Muscle of leg (tissue), 11 donors: ENCODE measurements around the gene TCP10L. TPM values are rescaled to one million over a fixed set of nuclear protein-coding genes. Genes with fewer than 3 reads are reported as not detected.
"Not testable (repeated sequence)": the region's sequence is repeated elsewhere in the genome, so short reads cannot be mapped to it uniquely, and the experiment has no call there.

ENCODE experiments used
- DNase-seq: peaks from one replicate; pipeline ENCODE4 v3.0.0; 2013
- H3K27ac ChIP-seq: one replicate; pipeline ENCODE4 v1.5.1; 2013; ENCODE audit warnings: mild to moderate bottlenecking, low read length, control low read depth
- H3K27me3 ChIP-seq: one replicate; pipeline ENCODE4 v1.6.1; 2013; ENCODE audit warnings: low read length; ENCODE audit not compliant: control insufficient read depth, insufficient read depth
- H3K36me3 ChIP-seq: one replicate; pipeline ENCODE4 v1.6.1; 2013; ENCODE audit warnings: low read length; ENCODE audit not compliant: control insufficient read depth, insufficient read depth
- H3K4me1 ChIP-seq: one replicate; pipeline ENCODE4 v1.6.1; 2013; ENCODE audit warnings: low read length; ENCODE audit not compliant: control insufficient read depth, insufficient read depth
- H3K4me3 ChIP-seq: one replicate; pipeline ENCODE4 v1.5.1; 2013; ENCODE audit warnings: low read length, control low read depth
- H3K9me3 ChIP-seq: replicated peaks from 2 replicates; pipeline ENCODE4 v1.6.1; 2013; ENCODE audit warnings: low read depth, low read length; ENCODE audit not compliant: control insufficient read depth
- WGBS: methylation state at CpG from one replicate; pipeline ENCODE4 v1.1.5; 2013; ENCODE audit warnings: missing lambda C conversion rate; ENCODE audit not compliant: insufficient coverage; 5-methylcytosine and 5-hydroxymethylcytosine counted together
- polyA plus RNA-seq, 8 donors: library from polyadenylated mRNA; unstranded; fragments of 120-200 nt; gene quantifications; one replicate each; pipeline versions ENCODE4 v1.2.1 to v1.2.3, GENCODE V29; 2013; ENCODE audit warnings: inconsistent platforms in 1 of 8, low replicate concordance in 1 of 8; ENCODE audit not compliant: insufficient read length in 8 of 8, insufficient read depth in 1 of 8
- total RNA-seq: library from RNA; stranded (reverse); fragments of 120-200 nt; gene quantifications from one replicate; pipeline ENCODE4 v1.2.4, GENCODE V29; 2013

The TCP10L gene
- total and polyA plus RNA-seq, 9 donors: 0.74 to 1.6 (median 0.89) TPM

- no peak overlapping the region for H3K4me3 ChIP-seq
- no peaks in the 10 kb centered on the region for H3K4me1 ChIP-seq
- H3K36me3 ChIP-seq: no peaks in the 10 kb centered on the region
- no peak overlapping the region for H3K27ac ChIP-seq
- no peak for DNase-seq
- H3K27me3 ChIP-seq: no peaks in the 10 kb centered on the region
- no peaks in the 10 kb centered on the region for H3K9me3 ChIP-seq
- 89% methylated on average over 6 of the region's 6 CpGs for WGBS
These were observed 45.9 kb downstream of the TCP10L start for GRCh38 chr21:32539378-32539777.

DNA sequence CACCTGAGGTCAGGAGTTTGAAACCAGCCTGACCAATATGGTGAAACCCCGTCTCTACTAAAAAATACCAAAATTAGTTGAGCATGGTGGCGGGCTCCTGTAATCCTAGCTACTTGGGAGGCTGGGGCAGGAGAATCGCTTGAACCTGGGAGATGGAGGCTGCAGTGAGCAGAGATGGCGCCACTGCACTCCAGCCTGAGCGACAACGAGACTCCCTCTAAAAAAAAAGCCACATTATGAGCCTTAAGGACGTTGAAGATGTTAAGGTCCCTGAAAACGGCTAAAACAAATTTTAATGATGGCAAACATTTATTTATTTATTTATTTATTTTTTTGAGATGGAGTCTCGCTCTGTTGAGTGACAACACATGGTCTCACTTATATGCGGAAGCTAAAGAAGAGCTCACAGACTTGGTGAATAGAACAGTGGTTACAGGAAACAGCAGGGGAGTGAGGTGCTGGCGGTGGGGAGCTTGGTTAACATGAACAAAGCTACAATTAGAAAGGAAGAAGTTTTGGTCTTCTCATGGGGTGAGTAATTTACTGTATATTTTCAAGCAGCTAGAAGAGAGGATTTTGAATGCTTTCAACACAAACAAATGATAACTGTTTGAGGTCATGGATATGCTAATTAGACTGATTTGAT, 47.1 kb downstream of the TCP10L start:
- WGBS: 80% methylated on average over 1 of the region's 11 CpGs
- Histone ChIP-seq H3K27ac (no peak overlapping the region), H3K4me3 (no peak overlapping the region), H3K27me3 (no peaks in the 10 kb centered on the region), H3K9me3 (no peaks in the 10 kb centered on the region), H3K4me1 (no peaks in the 10 kb centered on the region), H3K36me3 (no peaks in the 10 kb centered on the region)
- no peak for DNase-seq

- H3K4me3 ChIP-seq: no peak overlapping the region
- peak; percentile 16 for DNase-seq
- no peak overlapping the region for H3K27ac ChIP-seq
- no peaks in the 10 kb centered on the region for H3K4me1 ChIP-seq
- H3K9me3 ChIP-seq: no peaks in the 10 kb centered on the region
- no peaks in the 10 kb centered on the region for H3K27me3 ChIP-seq
- H3K36me3 ChIP-seq: no peaks in the 10 kb centered on the region
- WGBS: 79% methylated on average over 3 of the region's 3 CpGs
These were observed 47.8 kb downstream of the TCP10L start for GRCh38 chr21:32537569-32537881.

DNA sequence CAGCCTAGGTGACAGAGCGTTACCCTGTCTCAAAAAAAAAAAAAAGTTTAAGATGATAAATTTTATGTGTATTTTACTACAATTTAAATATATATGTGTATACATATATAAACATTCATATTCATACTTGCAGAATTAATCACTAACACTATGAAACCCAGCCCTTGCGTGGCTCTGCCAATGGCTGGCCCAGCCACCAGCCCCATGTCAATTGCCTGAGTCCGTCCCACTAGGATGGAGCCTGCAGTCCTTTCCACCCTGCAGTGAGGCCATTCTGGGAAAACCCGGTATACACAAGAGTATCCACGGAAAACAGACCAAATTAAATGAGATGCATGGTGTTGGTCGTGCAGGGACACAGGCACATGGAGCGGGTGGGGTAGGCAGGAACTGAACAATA, 49.7 kb downstream of the TCP10L start:
- no peaks in the 10 kb centered on the region for H3K27me3 ChIP-seq
- no peak overlapping the region for H3K27ac ChIP-seq
- H3K9me3 ChIP-seq: no peaks in the 10 kb centered on the region
- DNase-seq: no peak
- H3K36me3 ChIP-seq: no peaks in the 10 kb centered on the region
- 86% methylated on average over 2 of the region's 7 CpGs for WGBS
- H3K4me3 ChIP-seq: no peak overlapping the region
- H3K4me1 ChIP-seq: no peaks in the 10 kb centered on the region

DNA sequence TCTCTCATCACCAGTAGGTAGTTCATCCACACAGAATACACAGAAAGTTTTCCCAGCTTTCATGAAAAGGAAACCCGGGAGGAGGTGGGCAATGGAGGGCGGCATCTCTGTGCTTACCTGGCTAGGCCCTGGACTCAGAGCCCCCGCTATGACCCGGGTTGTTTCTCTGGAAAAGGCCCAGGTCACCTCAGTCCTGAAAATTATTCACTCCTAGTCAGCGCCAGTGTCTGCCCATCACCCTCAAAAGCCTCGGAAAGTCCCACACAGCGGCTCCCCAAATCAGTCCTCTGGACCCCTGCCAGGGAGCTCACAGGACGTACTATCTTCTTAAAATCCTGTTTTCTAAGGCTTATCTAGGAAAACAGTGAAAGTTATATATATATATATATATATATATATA, 51.2 kb downstream of the TCP10L start:
- Histone ChIP-seq H3K27me3 (no peaks in the 10 kb centered on the region), H3K9me3 (no peaks in the 10 kb centered on the region), H3K36me3 (no peaks in the 10 kb centered on the region), H3K27ac (no peak overlapping the region), H3K4me3 (no peak overlapping the region), H3K4me1 (no peaks in the 10 kb centered on the region)
- no peak for DNase-seq
- 90% methylated on average over 3 of the region's 8 CpGs for WGBS

DNA sequence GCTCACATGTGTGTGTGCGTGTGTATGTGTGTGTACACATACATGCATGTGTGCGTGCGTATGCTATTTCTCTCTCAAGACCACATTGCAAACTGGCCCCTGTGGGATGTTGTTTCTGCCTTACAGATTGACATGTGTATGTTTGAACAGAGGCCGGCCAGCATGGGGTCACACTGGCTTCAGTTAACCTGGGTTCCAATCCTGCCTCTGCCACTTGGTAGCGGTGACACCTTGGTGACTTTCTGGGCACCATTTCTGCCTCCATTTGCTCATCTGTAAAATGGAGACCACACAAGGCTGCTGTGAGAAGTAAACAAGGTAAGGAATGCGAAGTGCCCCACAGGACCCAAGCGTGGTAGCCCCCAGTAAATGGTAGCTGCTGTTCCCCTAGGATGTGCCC, 51.7 kb downstream of the TCP10L start:
- 100% methylated on average over 4 of the region's 7 CpGs for WGBS
- no peak for DNase-seq
- H3K4me3 ChIP-seq: no peak overlapping the region
- H3K36me3 ChIP-seq: no peaks in the 10 kb centered on the region
- no peaks in the 10 kb centered on the region for H3K27me3 ChIP-seq
- H3K4me1 ChIP-seq: no peaks in the 10 kb centered on the region
- H3K9me3 ChIP-seq: no peaks in the 10 kb centered on the region
- H3K27ac ChIP-seq: no peak overlapping the region

GRCh38 chr21:32533053-32533452, 52.3 kb downstream of the TCP10L start:
- H3K4me3 ChIP-seq: no peak overlapping the region
- no peaks in the 10 kb centered on the region for H3K4me1 ChIP-seq
- H3K27ac ChIP-seq: no peak overlapping the region
- no peaks in the 10 kb centered on the region for H3K27me3 ChIP-seq
- no peak for DNase-seq
- H3K36me3 ChIP-seq: no peaks in the 10 kb centered on the region
- 91% methylated on average over 3 of the region's 4 CpGs for WGBS
- H3K9me3 ChIP-seq: no peaks in the 10 kb centered on the region

GRCh38 chr21:32532636-32533035, 52.7 kb downstream of the TCP10L start:
- Histone ChIP-seq H3K4me3 (no peak overlapping the region), H3K27me3 (no peaks in the 10 kb centered on the region), H3K27ac (no peak overlapping the region), H3K9me3 (no peaks in the 10 kb centered on the region), H3K36me3 (no peaks in the 10 kb centered on the region), H3K4me1 (no peaks in the 10 kb centered on the region)
- DNase-seq: no peak
- WGBS: no CpG with 5 or more reads among the region's 6 CpGs

DNA sequence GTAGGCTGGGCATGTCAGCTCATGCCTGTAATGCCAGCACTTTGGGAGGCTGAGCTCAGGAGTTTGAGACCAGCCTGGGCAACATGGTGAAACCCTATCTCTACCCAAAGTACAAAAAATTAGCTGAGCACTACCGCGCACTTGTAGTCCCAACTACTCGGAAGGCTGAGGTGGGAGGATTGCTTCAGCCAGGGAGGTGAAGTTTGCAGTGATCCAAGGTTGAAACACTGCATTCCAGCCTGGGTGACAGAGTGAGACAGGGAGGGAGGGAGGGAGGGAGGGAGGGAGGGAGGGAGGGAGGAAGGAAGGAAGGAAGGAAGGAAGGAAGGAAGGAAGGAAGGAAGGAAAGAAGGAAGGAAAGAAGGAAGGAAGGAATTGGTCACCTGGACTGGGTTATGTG, 53.8 kb downstream of the TCP10L start:
- not testable (repeated sequence) for H3K9me3 ChIP-seq, H3K4me1 ChIP-seq, H3K4me3 ChIP-seq, H3K36me3 ChIP-seq, H3K27me3 ChIP-seq, H3K27ac ChIP-seq, DNase-seq
- WGBS: no CpG with 5 or more reads among the region's 3 CpGs

GRCh38 chr21:32530809-32531208, 54.5 kb downstream of the TCP10L start:
- H3K4me1 ChIP-seq, H3K4me3 ChIP-seq, H3K27me3 ChIP-seq, DNase-seq, H3K27ac ChIP-seq, H3K9me3 ChIP-seq, H3K36me3 ChIP-seq: not testable (repeated sequence)
- WGBS: 73% methylated on average over 2 of the region's 7 CpGs

GRCh38 chr21:32529679-32530078, 55.6 kb downstream of the TCP10L start:
- WGBS: 71% methylated on average over 1 of the region's 4 CpGs
- no peak for DNase-seq
- no peak overlapping the region for H3K4me3 ChIP-seq
- peaks cover 9% of the 10 kb centered on the region for H3K4me1 ChIP-seq
- H3K27me3 ChIP-seq: no peaks in the 10 kb centered on the region
- no peaks in the 10 kb centered on the region for H3K36me3 ChIP-seq
- no peak overlapping the region for H3K27ac ChIP-seq
- H3K9me3 ChIP-seq: no peaks in the 10 kb centered on the region
